Measurements from ENCODE around the gene OR6Y1. TPM values are rescaled to one million over a fixed set of nuclear protein-coding genes. Genes with fewer than 3 reads are reported as not detected.

OR6Y1 gene, protein sequence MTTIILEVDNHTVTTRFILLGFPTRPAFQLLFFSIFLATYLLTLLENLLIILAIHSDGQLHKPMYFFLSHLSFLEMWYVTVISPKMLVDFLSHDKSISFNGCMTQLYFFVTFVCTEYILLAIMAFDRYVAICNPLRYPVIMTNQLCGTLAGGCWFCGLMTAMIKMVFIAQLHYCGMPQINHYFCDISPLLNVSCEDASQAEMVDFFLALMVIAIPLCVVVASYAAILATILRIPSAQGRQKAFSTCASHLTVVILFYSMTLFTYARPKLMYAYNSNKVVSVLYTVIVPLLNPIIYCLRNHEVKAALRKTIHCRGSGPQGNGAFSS
- total RNA-seq = not detected
- polyA plus RNA-seq (ENCODE audit: insufficient read length in 2 of 2) = not detected
- long read RNA-seq, donor 1 = 0 reads
- long read RNA-seq, donor 2 = 0 reads
- long read RNA-seq, donor 3 = 0 reads
- long read RNA-seq, donor 4 = 0 reads

DNA sequence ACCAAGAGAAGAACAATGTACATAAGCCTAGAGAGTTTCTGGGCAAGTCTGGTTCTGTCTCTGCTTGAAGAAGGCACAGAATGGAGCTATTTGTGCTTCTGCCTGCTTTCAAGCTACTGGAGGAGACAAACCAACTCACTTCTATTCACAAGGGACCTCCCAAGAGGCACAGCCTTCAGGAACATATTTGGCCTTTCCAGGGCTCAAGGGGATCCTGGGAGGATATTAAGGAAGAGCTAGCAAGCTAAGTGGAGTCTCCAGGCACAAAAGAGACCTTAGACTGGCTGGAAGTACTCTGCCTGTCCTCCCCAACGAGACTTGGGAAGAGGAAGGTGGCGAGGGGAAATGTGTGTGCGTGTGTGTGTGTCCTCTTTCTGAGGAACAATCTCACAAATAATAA, at the start of gene OR6Y1:
OR6Y1 (minus strand) TSS at position 54 of the 400 bp plus-strand sequence. CDS start 6,300 bp downstream, outside the sequence.
- DNase-seq (ENCODE audit: low read depth in 4 of 6, low spot score in 6 of 6) = no peak
- WGBS (ENCODE audit: insufficient coverage) = no CpG with 5 or more reads among the region's 3 CpGs
- Histone ChIP-seq H3K27ac (ENCODE audit: low read depth, low read length) (no peak within 1 kb of the TSS), H3K4me3 (ENCODE audit: low read depth, low read length) (no peak within 1 kb of the TSS), H3K36me3 (ENCODE audit: control insufficient read depth, insufficient read depth, low read length) (no peaks in the 10 kb centered on the region), H3K27me3 (ENCODE audit: control insufficient read depth, insufficient read depth, low read length) (no peaks in the 10 kb centered on the region), H3K9me3 (ENCODE audit: control insufficient read depth, insufficient read depth, low read length) (no peaks in the 10 kb centered on the region), H3K4me1 (ENCODE audit: control insufficient read depth, insufficient read depth, low read length) (no peaks in the 10 kb centered on the region)

DNA sequence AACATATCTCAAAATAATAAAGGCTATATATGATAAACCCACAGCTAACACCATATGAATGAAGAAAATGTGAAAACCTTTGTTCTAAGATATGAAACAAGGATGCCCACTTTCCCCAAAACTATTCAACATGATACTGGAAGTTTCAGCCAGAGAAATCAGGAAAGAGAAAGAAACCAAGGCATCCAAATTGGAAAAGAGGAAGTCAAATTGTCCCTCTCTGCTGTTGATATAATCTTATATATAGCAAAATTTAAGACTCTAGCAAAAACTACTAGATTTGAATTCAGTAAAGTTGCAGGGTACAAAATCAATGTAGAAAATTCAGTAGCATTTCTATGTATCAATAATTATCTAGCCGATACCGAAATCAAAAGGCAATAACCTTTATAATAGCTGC, 46.5 kb upstream of the OR6Y1 start:
- Histone ChIP-seq H3K9me3 (ENCODE audit: control insufficient read depth, insufficient read depth, low read length) (peaks cover 1% of the 10 kb centered on the region), H3K4me1 (ENCODE audit: control insufficient read depth, insufficient read depth, low read length) (no peaks in the 10 kb centered on the region), H3K27me3 (ENCODE audit: control insufficient read depth, insufficient read depth, low read length) (no peaks in the 10 kb centered on the region), H3K27ac (ENCODE audit: low read depth, low read length) (no peak overlapping the region), H3K4me3 (ENCODE audit: low read depth, low read length) (no peak overlapping the region), H3K36me3 (ENCODE audit: control insufficient read depth, insufficient read depth, low read length) (no peaks in the 10 kb centered on the region)
- no CpG with 5 or more reads among the region's 2 CpGs for WGBS (ENCODE audit: insufficient coverage)
- DNase-seq (ENCODE audit: low read depth in 4 of 6, low spot score in 6 of 6) = no peak

DNA sequence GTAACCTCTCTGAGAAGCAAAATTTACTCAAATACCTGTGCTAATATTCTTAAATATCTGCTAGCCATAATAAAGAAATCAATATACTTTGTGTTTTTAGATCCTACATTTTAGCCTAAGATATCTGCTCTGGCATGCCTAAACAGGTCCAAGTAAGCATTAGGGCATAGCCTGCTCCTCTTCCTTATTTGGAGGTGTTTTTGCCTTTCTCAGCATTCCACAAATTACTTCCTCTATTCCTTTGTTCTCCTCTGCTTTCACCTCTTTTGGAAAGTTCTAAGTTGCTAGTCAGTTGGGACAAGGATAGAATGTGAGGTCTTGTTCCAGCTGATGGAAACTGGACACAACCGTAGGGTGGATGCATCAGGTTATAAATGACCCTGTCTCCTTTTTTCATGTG, 32.7 kb upstream of the OR6Y1 start:
- Histone ChIP-seq H3K36me3 (ENCODE audit: control insufficient read depth, insufficient read depth, low read length) (no peaks in the 10 kb centered on the region), H3K4me1 (ENCODE audit: control insufficient read depth, insufficient read depth, low read length) (no peaks in the 10 kb centered on the region), H3K4me3 (ENCODE audit: low read depth, low read length) (no peak overlapping the region), H3K27me3 (ENCODE audit: control insufficient read depth, insufficient read depth, low read length) (no peaks in the 10 kb centered on the region), H3K9me3 (ENCODE audit: control insufficient read depth, insufficient read depth, low read length) (no peaks in the 10 kb centered on the region), H3K27ac (ENCODE audit: low read depth, low read length) (no peak overlapping the region)
- no peak for DNase-seq (ENCODE audit: low read depth in 4 of 6, low spot score in 6 of 6)
- 83% methylated on average over 1 of the region's 1 CpG for WGBS (ENCODE audit: insufficient coverage)

DNA sequence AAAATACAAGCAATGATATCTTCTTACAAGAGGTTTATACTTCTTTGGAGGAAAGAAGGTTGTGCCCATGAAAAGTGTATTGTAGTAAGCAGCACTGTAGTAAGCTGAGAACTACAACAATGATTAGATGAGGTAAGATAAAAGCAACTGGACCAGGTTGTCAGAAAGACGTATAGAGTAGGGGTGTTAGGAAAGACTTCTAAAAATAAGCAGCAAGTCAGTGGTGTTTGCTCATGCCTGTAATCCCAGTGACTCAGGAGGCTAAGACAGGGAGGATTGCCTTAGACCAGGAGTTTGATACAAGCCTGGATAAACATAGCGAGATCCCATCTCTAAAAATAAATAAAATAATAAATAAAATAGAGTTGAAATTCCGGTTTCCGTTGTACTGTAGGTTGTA, 29.8 kb upstream of the OR6Y1 start:
- H3K27me3 ChIP-seq (ENCODE audit: control insufficient read depth, insufficient read depth, low read length) = no peaks in the 10 kb centered on the region
- H3K36me3 ChIP-seq (ENCODE audit: control insufficient read depth, insufficient read depth, low read length) = no peaks in the 10 kb centered on the region
- H3K4me3 ChIP-seq (ENCODE audit: low read depth, low read length) = no peak overlapping the region
- 60% methylated on average over 1 of the region's 4 CpGs for WGBS (ENCODE audit: insufficient coverage)
- H3K4me1 ChIP-seq (ENCODE audit: control insufficient read depth, insufficient read depth, low read length) = no peaks in the 10 kb centered on the region
- H3K9me3 ChIP-seq (ENCODE audit: control insufficient read depth, insufficient read depth, low read length) = no peaks in the 10 kb centered on the region
- no peak overlapping the region for H3K27ac ChIP-seq (ENCODE audit: low read depth, low read length)
- DNase-seq (ENCODE audit: low read depth in 4 of 6, low spot score in 6 of 6) = no peak

DNA sequence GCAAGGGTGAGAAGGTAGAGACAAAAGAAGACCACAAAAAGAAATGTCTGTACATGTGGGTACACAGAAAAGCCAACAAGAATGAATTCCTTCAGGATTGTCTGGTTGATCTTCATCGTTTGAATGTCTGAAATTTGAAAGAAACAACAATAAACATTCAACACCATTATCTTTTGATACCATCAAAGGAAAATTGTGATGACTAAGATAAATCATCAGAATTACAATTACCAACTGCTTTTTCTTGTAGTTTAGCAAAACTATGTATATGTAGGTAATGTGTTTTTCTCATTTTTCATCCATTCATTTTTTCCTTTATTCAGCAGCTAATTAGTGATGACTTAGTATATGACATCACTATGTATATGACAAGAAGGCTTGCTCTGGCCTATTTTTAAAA, 25.5 kb upstream of the OR6Y1 start, which contains the start of gene OR10X1:
OR10X1 (minus strand) TSS at position 167 of the 400 bp plus-strand sequence; CDS start at position 167, 0 bp downstream.
- Histone ChIP-seq H3K4me1 (ENCODE audit: control insufficient read depth, insufficient read depth, low read length) (no peaks in the 10 kb centered on the region), H3K9me3 (ENCODE audit: control insufficient read depth, insufficient read depth, low read length) (no peaks in the 10 kb centered on the region), H3K27ac (ENCODE audit: low read depth, low read length) (no peak within 1 kb of the TSS), H3K27me3 (ENCODE audit: control insufficient read depth, insufficient read depth, low read length) (no peaks in the 10 kb centered on the region), H3K4me3 (ENCODE audit: low read depth, low read length) (no peak within 1 kb of the TSS), H3K36me3 (ENCODE audit: control insufficient read depth, insufficient read depth, low read length) (no peaks in the 10 kb centered on the region)
- WGBS (ENCODE audit: insufficient coverage) = no CpG with 5 or more reads among the region's 1 CpG
- no peak for DNase-seq (ENCODE audit: low read depth in 4 of 6, low spot score in 6 of 6)

DNA sequence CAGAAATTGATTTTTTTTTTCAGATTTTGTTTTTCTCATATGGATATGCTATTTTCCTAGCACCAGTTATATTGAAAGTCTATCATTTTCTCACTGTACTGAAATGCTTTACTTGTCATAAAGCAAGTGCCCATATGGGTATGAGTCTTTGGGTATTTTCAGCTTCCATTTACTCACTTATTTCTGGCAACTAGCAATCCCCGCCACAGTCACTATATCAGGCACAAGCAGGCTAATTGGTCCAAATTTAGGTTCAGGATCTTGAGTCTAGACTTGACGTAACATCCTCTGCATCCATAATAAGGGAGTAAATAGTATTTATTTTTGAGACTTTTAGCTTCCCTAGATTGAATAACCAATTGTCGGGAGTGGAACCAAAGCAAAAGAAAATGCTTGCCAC, 23.4 kb upstream of the OR6Y1 start:
- no peaks in the 10 kb centered on the region for H3K36me3 ChIP-seq (ENCODE audit: control insufficient read depth, insufficient read depth, low read length)
- no peak overlapping the region for H3K27ac ChIP-seq (ENCODE audit: low read depth, low read length)
- H3K9me3 ChIP-seq (ENCODE audit: control insufficient read depth, insufficient read depth, low read length) = no peaks in the 10 kb centered on the region
- peak in 1 of 6 donors; percentile 29 for DNase-seq (ENCODE audit: low read depth in 4 of 6, low spot score in 6 of 6)
- 100% methylated on average over 1 of the region's 3 CpGs for WGBS (ENCODE audit: insufficient coverage)
- H3K27me3 ChIP-seq (ENCODE audit: control insufficient read depth, insufficient read depth, low read length) = no peaks in the 10 kb centered on the region
- no peaks in the 10 kb centered on the region for H3K4me1 ChIP-seq (ENCODE audit: control insufficient read depth, insufficient read depth, low read length)
- no peak overlapping the region for H3K4me3 ChIP-seq (ENCODE audit: low read depth, low read length)

DNA sequence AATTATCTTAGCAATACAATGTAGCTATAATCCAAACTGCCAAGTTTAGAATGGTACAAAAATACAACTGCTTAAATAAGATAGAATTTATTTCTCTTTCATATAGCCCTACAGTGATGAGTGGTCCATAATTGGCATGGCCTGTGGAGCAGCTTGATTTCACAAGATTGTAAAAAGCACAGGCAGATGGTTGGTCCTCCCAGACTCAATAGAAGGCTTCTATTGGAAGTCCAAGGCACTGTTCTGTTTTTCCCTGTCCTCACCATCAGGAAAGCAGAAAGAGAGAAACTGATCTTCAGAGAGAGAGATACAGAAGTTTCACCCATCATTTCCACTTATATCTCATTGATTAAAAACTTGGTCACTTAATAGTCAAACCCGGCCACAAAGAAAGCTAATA, 18.0 kb upstream of the OR6Y1 start:
- WGBS (ENCODE audit: insufficient coverage) = no CpG with 5 or more reads among the region's 1 CpG
- peak in 1 of 6 donors; percentile 39 for DNase-seq (ENCODE audit: low read depth in 4 of 6, low spot score in 6 of 6)
- H3K4me1 ChIP-seq (ENCODE audit: control insufficient read depth, insufficient read depth, low read length) = no peaks in the 10 kb centered on the region

DNA sequence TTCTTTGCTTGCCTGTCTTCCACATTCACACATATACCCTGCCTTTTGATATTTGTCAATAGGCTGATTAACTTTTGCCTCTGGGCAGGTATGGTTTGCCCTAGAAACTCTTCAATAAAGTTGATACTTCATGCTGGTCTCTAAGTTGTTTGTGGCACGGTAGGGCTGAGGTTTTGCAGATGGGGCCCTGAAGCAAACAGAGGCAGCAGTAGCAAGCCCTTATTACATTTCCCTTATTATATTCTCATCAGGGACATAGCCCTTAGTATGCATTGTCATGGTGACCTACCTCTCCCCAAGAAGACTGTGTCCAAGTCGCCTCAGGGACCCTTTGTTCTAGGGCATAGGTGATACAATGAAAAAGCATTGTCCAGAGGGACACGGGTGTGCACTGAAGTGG, 16.3 kb upstream of the OR6Y1 start, which contains the start of gene OR6P1:
OR6P1 (minus strand) TSS at position 101 of the 400 bp plus-strand sequence. CDS start 6,976 bp downstream, outside the sequence.
- no peaks in the 10 kb centered on the region for H3K36me3 ChIP-seq (ENCODE audit: control insufficient read depth, insufficient read depth, low read length)
- H3K4me1 ChIP-seq (ENCODE audit: control insufficient read depth, insufficient read depth, low read length) = no peaks in the 10 kb centered on the region
- H3K9me3 ChIP-seq (ENCODE audit: control insufficient read depth, insufficient read depth, low read length) = no peaks in the 10 kb centered on the region
- no peak for DNase-seq (ENCODE audit: low read depth in 4 of 6, low spot score in 6 of 6)
- no peaks in the 10 kb centered on the region for H3K27me3 ChIP-seq (ENCODE audit: control insufficient read depth, insufficient read depth, low read length)
- WGBS (ENCODE audit: insufficient coverage) = 80% methylated on average over 1 of the region's 3 CpGs
- no peak within 1 kb of the TSS for H3K4me3 ChIP-seq (ENCODE audit: low read depth, low read length)
- H3K27ac ChIP-seq (ENCODE audit: low read depth, low read length) = no peak within 1 kb of the TSS

More for the DNA sequence above, 18.0 kb upstream of the OR6Y1 start:
- Histone ChIP-seq H3K4me3 (ENCODE audit: low read depth, low read length) (no peak overlapping the region), H3K27ac (ENCODE audit: low read depth, low read length) (no peak overlapping the region), H3K27me3 (ENCODE audit: control insufficient read depth, insufficient read depth, low read length) (no peaks in the 10 kb centered on the region), H3K36me3 (ENCODE audit: control insufficient read depth, insufficient read depth, low read length) (no peaks in the 10 kb centered on the region), H3K9me3 (ENCODE audit: control insufficient read depth, insufficient read depth, low read length) (no peaks in the 10 kb centered on the region)

DNA sequence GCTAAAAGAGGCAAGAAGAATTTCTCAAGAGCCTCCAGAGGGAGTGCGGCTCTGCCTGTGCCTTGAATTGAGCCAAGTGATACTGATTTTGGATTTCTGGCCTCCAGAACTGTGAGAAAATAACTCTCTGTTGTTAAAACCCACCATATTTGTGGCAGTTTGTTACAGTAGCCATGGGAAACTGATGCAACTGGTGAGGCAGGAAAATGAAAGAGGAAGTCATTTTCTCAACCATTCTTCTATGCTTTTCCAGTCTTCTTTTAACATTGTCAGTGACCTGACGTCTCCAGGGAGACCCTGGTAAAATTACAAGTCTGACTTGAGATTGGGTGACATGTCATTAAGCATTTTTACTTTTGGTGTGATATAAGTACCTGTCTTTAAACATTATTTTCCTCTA, 10.4 kb upstream of the OR6Y1 start:
- no peaks in the 10 kb centered on the region for H3K27me3 ChIP-seq (ENCODE audit: control insufficient read depth, insufficient read depth, low read length)
- H3K27ac ChIP-seq (ENCODE audit: low read depth, low read length) = no peak overlapping the region
- DNase-seq (ENCODE audit: low read depth in 4 of 6, low spot score in 6 of 6) = no peak
- WGBS (ENCODE audit: insufficient coverage) = 67% methylated on average over 1 of the region's 2 CpGs
- no peaks in the 10 kb centered on the region for H3K36me3 ChIP-seq (ENCODE audit: control insufficient read depth, insufficient read depth, low read length)
- H3K4me3 ChIP-seq (ENCODE audit: low read depth, low read length) = no peak overlapping the region
- H3K9me3 ChIP-seq (ENCODE audit: control insufficient read depth, insufficient read depth, low read length) = no peaks in the 10 kb centered on the region
- H3K4me1 ChIP-seq (ENCODE audit: control insufficient read depth, insufficient read depth, low read length) = no peaks in the 10 kb centered on the region

DNA sequence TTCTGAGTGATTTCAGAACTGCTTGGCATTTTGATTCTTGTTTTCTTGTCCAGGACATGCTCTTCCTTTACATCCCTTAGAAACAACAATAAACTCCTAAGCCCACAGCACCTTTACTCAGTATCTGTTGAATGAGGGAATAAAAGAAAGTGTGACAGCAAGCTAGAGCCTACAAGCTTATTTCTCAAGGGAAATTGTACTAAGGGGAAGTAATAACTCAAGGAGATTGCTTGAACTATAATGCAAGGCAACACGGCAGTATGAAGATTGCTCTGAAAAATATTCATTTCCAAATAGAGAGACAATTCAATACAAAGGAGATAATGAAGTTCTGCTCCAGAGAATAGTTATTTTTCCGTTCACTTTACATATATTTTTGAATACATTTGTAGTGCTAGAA, 9.6 kb upstream of the OR6Y1 start:
- no CpG with 5 or more reads among the region's 2 CpGs for WGBS (ENCODE audit: insufficient coverage)
- no peak overlapping the region for H3K4me3 ChIP-seq (ENCODE audit: low read depth, low read length)
- no peaks in the 10 kb centered on the region for H3K4me1 ChIP-seq (ENCODE audit: control insufficient read depth, insufficient read depth, low read length)
- H3K9me3 ChIP-seq (ENCODE audit: control insufficient read depth, insufficient read depth, low read length) = no peaks in the 10 kb centered on the region
- DNase-seq (ENCODE audit: low read depth in 4 of 6, low spot score in 6 of 6) = peak in 1 of 6 donors; percentile 20
- H3K27me3 ChIP-seq (ENCODE audit: control insufficient read depth, insufficient read depth, low read length) = no peaks in the 10 kb centered on the region
- no peaks in the 10 kb centered on the region for H3K36me3 ChIP-seq (ENCODE audit: control insufficient read depth, insufficient read depth, low read length)
- no peak overlapping the region for H3K27ac ChIP-seq (ENCODE audit: low read depth, low read length)

Measured in spinal cord (tissue), 10 donors.